IMR-90 (cell line): Measurements from ENCODE around the gene TSPAN14. TPM values are rescaled to one million over a fixed set of nuclear protein-coding genes. Genes with fewer than 3 reads are reported as not detected.

Experiments used
- ATAC-seq: fragments of 200-7000 bp; cut with Tn5 transposase; 2 replicates; pipeline ENCODE4 v1.9.1; 2020; ENCODE audit warnings: low read depth, mild to moderate bottlenecking, moderate library complexity
- BruUV-seq: library from RNA; stranded (reverse); fragments of 400-500 nt; replicated peaks from 2 replicates; lab custom pipeline; 2021; lab: Mats Ljungman, UMichigan
- CTCF ChIA-PET: fragments of 300-600 bp; formaldehyde crosslinking; extraction: SDS; loops from one replicate; lab custom pipeline; 2021; ENCODE audit warnings: antibody characterized with exemption; lab: Yijun Ruan, JAX
- POLR2A ChIA-PET: fragments of 300-600 bp; sonication (Branson Sonifier 250); formaldehyde crosslinking; loops from one replicate; lab custom pipeline; 2022; ENCODE audit warnings: antibody characterized with exemption; ENCODE audit not compliant: unreplicated experiment; lab: Charles Lee
- DNase-seq: peaks from one replicate; pipeline ENCODE4 v3.0.0; 2013
- H2AFZ ChIP-seq: replicated peaks from 2 replicates; pipeline ENCODE3; 2013; ENCODE audit warnings: low read length, mild to moderate bottlenecking; ENCODE audit not compliant: poor library complexity
- H2AK5ac ChIP-seq: 2 replicates; pipeline ENCODE4 v1.6.1; 2013; ENCODE audit warnings: low read depth, low read length, inconsistent platforms
- H2AK9ac ChIP-seq: replicated peaks from 2 replicates; pipeline ENCODE3; 2013; ENCODE audit warnings: mild to moderate bottlenecking, low read depth, low read length, moderate library complexity; ENCODE audit not compliant: poor library complexity
- H2BK120ac ChIP-seq: 2 replicates; pipeline ENCODE4 v1.6.1; 2013; ENCODE audit warnings: low read depth, low read length, inconsistent platforms
- H2BK15ac ChIP-seq: 3 replicates; pipeline ENCODE4 v1.6.1; 2013; ENCODE audit warnings: low read depth, low read length, inconsistent platforms
- H2BK20ac ChIP-seq: 2 replicates; pipeline ENCODE4 v1.6.1; 2013; ENCODE audit warnings: low read depth, mild to moderate bottlenecking, inconsistent platforms, low read length, moderate library complexity
- H2BK5ac ChIP-seq: 2 replicates; pipeline ENCODE4 v1.6.1; 2013; ENCODE audit warnings: mild to moderate bottlenecking, low read depth, low read length, inconsistent platforms; ENCODE audit not compliant: poor library complexity, severe bottlenecking
- H3K14ac ChIP-seq: replicated peaks from 2 replicates; pipeline ENCODE4 v1.6.1; 2013; ENCODE audit warnings: low read depth, low read length, inconsistent platforms
- H3K18ac ChIP-seq: 2 replicates; pipeline ENCODE4 v1.6.1; 2013; ENCODE audit warnings: low read depth, low read length, control low read depth
- H3K23ac ChIP-seq: 2 replicates; pipeline ENCODE4 v1.6.1; 2013; ENCODE audit warnings: low read depth, low read length, inconsistent platforms
- H3K27ac ChIP-seq: 2 replicates; pipeline ENCODE4 v1.5.1; 2013; ENCODE audit warnings: mild to moderate bottlenecking, control low read depth, low read length; ENCODE audit not compliant: insufficient read depth
- H3K27me3 ChIP-seq: 2 replicates; pipeline ENCODE4 v1.6.1; 2013; ENCODE audit warnings: low read length; ENCODE audit not compliant: control insufficient read depth, insufficient read depth
- H3K36me3 ChIP-seq: 2 replicates; pipeline ENCODE4 v1.6.1; 2013; ENCODE audit warnings: low read length, mixed read lengths; ENCODE audit not compliant: control insufficient read depth, insufficient read depth
- H3K4ac ChIP-seq: 2 replicates; pipeline ENCODE4 v1.6.1; 2013; ENCODE audit warnings: low read depth, low read length, inconsistent platforms
- H3K4me1 ChIP-seq: 2 replicates; pipeline ENCODE4 v1.6.1; 2013; ENCODE audit warnings: low read length, mixed read lengths; ENCODE audit not compliant: control insufficient read depth, insufficient read depth
- H3K4me2 ChIP-seq: 2 replicates; pipeline ENCODE4 v1.6.1; 2013; ENCODE audit warnings: low read depth, mild to moderate bottlenecking, control low read depth, low read length, moderate library complexity
- H3K4me3 ChIP-seq: 2 replicates; pipeline ENCODE4 v1.5.1; 2013; ENCODE audit warnings: low read depth, mild to moderate bottlenecking, control low read depth, low read length, moderate library complexity; ENCODE audit not compliant: insufficient read depth
- H3K56ac ChIP-seq: 2 replicates; pipeline ENCODE4 v1.6.1; 2013; ENCODE audit warnings: low read length, inconsistent platforms; ENCODE audit not compliant: insufficient read depth; ENCODE audit errors: extremely low read depth
- H3K79me1 ChIP-seq, 2 experiments: 2 replicates each; pipeline ENCODE4 v1.6.1; 2013; ENCODE audit warnings: low read length in 2 of 2, inconsistent platforms in 1 of 2, low read depth in 1 of 2
- H3K9ac ChIP-seq: 2 replicates; pipeline ENCODE4 v1.6.1; 2013; ENCODE audit warnings: low read depth, low read length, control low read depth
- H3K9me1 ChIP-seq: 2 replicates; pipeline ENCODE4 v1.6.1; 2013; ENCODE audit warnings: low read length, inconsistent platforms; ENCODE audit not compliant: insufficient read depth
- H3K9me3 ChIP-seq: 2 replicates; pipeline ENCODE4 v1.6.1; 2013; ENCODE audit warnings: low read length; ENCODE audit not compliant: control insufficient read depth, insufficient read depth
- H4K20me1 ChIP-seq: 2 replicates; pipeline ENCODE4 v1.6.1; 2013; ENCODE audit warnings: low read length, inconsistent platforms; ENCODE audit not compliant: insufficient read depth
- H4K5ac ChIP-seq: 2 replicates; pipeline ENCODE4 v1.6.1; 2013; ENCODE audit warnings: mild to moderate bottlenecking, low read depth, low read length, control low read depth
- H4K8ac ChIP-seq, 2 experiments: 2 replicates each; pipeline ENCODE4 v1.6.1; 2013; ENCODE audit warnings: low read depth in 2 of 2, low read length in 2 of 2, control low read depth in 1 of 2, inconsistent platforms in 1 of 2
- H4K91ac ChIP-seq: 2 replicates; pipeline ENCODE4 v1.6.1; 2013; ENCODE audit warnings: low read depth, low read length, inconsistent platforms; ENCODE audit not compliant: insufficient read depth
- RAD21 ChIP-seq: IDR thresholded peaks from 2 replicates; pipeline ENCODE4 v1.6.1; 2012; ENCODE audit warnings: low read length, improper control_type of control experiment
- RCOR1 ChIP-seq: IDR thresholded peaks from 2 replicates; pipeline ENCODE4 v1.6.1; 2012; ENCODE audit warnings: mild to moderate bottlenecking, low read length, improper control_type of control experiment; ENCODE audit not compliant: insufficient replicate concordance
- WGBS, 2 experiments: methylation state at CpG; one replicate each; pipeline versions ENCODE4 v1.1.5 to v1.1.7; 2013; ENCODE audit warnings: missing lambda C conversion rate in 2 of 2; ENCODE audit not compliant: insufficient read length in 1 of 2; ENCODE audit errors: extremely low coverage in 2 of 2; 5-methylcytosine and 5-hydroxymethylcytosine counted together
- dilution Hi-C: fragments of 300-500 bp; cut with HindIII; formaldehyde crosslinking; loops from one replicate; pipeline ENCODE4 v1.14.3; 2018; ENCODE audit warnings: low sequenced_read_pairs; ENCODE audit not compliant: unreplicated experiment
- in situ Hi-C: fragments of 300-500 bp; cut with MboI; formaldehyde crosslinking; loops from 3 replicates; pipeline ENCODE4 v1.14.3; 2019; ENCODE audit warnings: low sequenced_read_pairs, inconsistent platforms, mixed read lengths
- intact Hi-C: fragments of 100-400 bp; cut with micrococcal nuclease; formaldehyde crosslinking; loops from 2 replicates; pipeline ENCODE4 v1.10.0; 2022
- polyA plus RNA-seq, 3 experiments: library from polyadenylated mRNA; depleted of rRNA; stranded (reverse); fragments of >200 nt; gene quantifications; 2 replicates each; pipeline ENCODE4 v1.2.3, GENCODE V29; 2012; ENCODE audit warnings: low replicate concordance in 1 of 3
- total RNA-seq: library from RNA; depleted of rRNA; stranded (reverse); fragments of >200 nt; gene quantifications from 2 replicates; pipeline ENCODE4 v1.2.3, GENCODE V29; 2012

TSPAN14 gene
- total and polyA plus RNA-seq, 2 of the 4 experiments (the other 2 are of a cell fraction) = 18.5 to 43.0 TPM

DNA sequence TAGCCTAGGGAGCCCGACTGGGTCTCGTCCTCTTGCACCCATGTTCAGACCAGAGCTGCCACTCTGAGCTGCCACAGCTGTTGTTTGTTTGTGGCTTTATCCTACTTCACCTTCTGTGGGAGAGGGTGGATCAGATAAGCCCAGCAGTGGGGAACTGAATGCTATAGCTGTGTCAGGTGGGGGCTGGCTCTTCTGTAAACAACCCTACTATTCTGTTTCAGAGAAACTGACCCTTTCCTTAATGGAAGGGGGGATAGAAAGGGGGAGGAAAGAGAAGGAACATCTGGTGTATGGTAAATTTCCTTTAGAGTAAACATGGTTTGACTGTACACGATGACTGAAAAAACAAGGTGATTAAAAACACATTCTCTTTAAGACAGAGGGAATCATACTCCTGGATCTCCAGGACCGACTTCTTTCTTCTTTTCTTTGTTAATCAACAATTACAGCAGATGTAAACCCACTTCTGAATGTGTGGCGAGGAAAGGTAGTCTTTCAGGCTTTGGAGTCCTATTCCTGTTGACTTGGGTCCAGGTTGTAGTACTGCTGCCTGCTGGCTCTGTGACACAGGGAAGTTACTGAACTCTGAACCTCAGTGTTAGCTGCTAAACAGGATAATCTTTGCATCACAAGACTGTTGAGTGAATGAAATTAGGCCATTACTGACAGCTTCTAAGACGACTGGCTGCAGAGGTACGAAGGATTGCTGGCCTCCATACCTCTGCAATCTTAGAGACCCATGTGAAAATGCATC is 39.8 kb upstream of the TSPAN14 start (continued):
- TF ChIP-seq RCOR1 = no peak

DNA sequence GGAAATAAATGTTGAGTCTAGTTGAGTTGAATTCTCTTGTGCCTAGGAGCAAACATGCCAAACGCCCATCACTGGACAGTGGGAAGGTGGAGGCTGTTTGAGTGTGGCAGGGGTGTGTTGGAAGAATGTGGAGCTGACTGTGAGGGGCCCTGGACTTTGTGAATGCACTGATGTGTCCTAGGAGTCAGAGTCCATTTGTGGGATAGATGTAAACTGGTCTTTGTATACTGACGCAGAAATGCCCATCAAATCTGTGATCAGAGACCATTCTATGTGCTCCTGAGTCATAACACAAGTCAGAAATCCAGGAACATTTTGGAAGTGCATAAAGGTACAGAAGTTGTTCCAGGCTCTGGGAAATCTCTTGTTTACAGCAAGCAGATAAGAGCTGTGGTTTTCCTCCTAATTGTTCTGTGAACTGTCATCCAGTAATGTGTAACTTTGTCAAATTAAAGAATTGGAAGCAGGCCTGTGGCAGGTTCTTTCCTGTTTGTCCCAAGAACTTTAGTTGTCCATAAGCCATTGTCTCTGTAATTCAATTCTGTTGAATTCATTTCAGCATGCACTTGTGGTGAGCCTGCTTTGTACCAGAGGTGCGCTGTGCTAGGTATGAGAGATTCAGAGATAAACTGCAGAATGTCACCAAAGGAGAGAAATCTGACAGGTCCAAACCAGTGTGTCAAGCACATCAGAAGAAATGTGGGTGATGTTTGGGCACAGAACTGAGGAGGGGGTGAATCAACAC is 38.2 kb upstream of the TSPAN14 start:
- Histone ChIP-seq H3K27me3 (peaks cover 3% of the 10 kb centered on the region; the same call in 1 of the 2 replicates), H2AK9ac (no peak overlapping the region), H4K91ac (no peak overlapping the region), H3K14ac (no peak overlapping the region), H3K4me1 (peaks cover 3% of the 10 kb centered on the region; the same call in 1 of the 2 replicates), H3K23ac (no peak overlapping the region), H3K4me3 (no peak overlapping the region), H3K4me2 (no peak overlapping the region), H3K4ac (no peak overlapping the region), H3K36me3 (no peaks in the 10 kb centered on the region), H3K27ac (no peak overlapping the region), H3K56ac (no peak overlapping the region), H2AFZ (no peak overlapping the region), H2BK20ac (no peak overlapping the region), H3K9me3 (no peaks in the 10 kb centered on the region), H2AK5ac (no peak overlapping the region), H2BK120ac (no peak overlapping the region), H4K5ac (no peak overlapping the region), H3K9me1 (peaks cover 3% of the 10 kb centered on the region; the same call in 1 of the 2 replicates), H3K79me1 (no peaks in the 10 kb centered on the region), H4K20me1 (no peaks in the 10 kb centered on the region), H3K18ac (no peak overlapping the region), H4K8ac (no peak overlapping the region), H3K9ac (no peak overlapping the region), H2BK5ac (no peak overlapping the region), H2BK15ac (no peak overlapping the region)
- TF ChIP-seq RAD21 = no peak
- ChIA-PET POLR2A (no interaction called here), CTCF (no interaction called here)
- dilution Hi-C loops (no loop called here), intact Hi-C loops (no loop called here), in situ Hi-C loops (no loop called here)
- WGBS, 2 experiments = 70% methylated on average over 2 of the region's 3 CpGs; no CpG with 5 or more reads in 1 of the 2 experiments
- ATAC-seq = no peak
- no peak for DNase-seq
- BruUV-seq = no TSS peak
